ENCODE data around the gene EFHD2. TPM values are rescaled to one million over a fixed set of nuclear protein-coding genes. Genes with fewer than 3 reads are reported as not detected.

Gene EFHD2
- total RNA-seq, 2 donors from 2014 or later, result 36.7 to 47.6 TPM

DNA sequence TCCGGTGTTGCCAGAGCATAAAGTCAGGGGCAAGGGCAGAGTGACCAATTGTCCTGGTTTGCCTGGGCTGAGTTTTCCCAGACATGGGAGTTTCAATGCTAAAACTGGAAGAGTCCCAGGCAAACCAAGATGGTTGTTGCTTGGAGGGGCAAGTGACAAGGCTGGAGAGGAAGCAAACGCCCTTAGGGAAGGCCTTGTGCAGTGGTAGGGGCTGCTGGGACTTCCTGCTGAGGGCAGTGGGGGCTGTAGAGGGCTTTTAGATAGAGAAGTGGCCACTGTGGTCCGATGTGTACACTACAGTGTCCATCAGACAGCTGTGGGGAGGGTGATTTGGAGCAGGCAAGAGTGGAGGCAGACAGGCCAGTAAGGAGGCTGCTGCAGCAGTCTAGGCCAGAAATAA, 39.9 kb downstream of the EFHD2 start:
- Mint-ChIP-seq H3K4me3 (no peak overlapping the region), H3K4me1 (no peaks in the 10 kb centered on the region), H3K9me3 (peaks cover 5% of the 10 kb centered on the region), H3K27me3 (ENCODE audit: insufficient read depth) (no peaks in the 10 kb centered on the region), H3K36me3 (ENCODE audit: low read depth) (no peaks in the 10 kb centered on the region), H3K27ac (no peak overlapping the region)
- Histone ChIP-seq H3K4me3 (ENCODE audit: low read length) (no peak overlapping the region), H3K9me3 (ENCODE audit: control insufficient read depth, low read length) (no peaks in the 10 kb centered on the region), H3K36me3 (ENCODE audit: control insufficient read depth, insufficient read depth, low read length) (no peaks in the 10 kb centered on the region), H3K9ac (ENCODE audit: extremely low read depth, low read length, poor library complexity, severe bottlenecking) (no peak overlapping the region), H3K27me3 (ENCODE audit: control insufficient read depth, insufficient read depth, low read length, poor library complexity, severe bottlenecking) (no peaks in the 10 kb centered on the region), H3K27ac (ENCODE audit: low read depth, low read length) (no peak overlapping the region), H3K4me1 (ENCODE audit: control insufficient read depth, insufficient read depth, low read length) (no peaks in the 10 kb centered on the region)
- 90% methylated on average over 3 of the region's 3 CpGs for WGBS, 2 experiments (ENCODE audit: insufficient coverage in 1 of 2, insufficient read length in 1 of 2)
- no peak for DNase-seq
- TF ChIP-seq, protein P1, sequence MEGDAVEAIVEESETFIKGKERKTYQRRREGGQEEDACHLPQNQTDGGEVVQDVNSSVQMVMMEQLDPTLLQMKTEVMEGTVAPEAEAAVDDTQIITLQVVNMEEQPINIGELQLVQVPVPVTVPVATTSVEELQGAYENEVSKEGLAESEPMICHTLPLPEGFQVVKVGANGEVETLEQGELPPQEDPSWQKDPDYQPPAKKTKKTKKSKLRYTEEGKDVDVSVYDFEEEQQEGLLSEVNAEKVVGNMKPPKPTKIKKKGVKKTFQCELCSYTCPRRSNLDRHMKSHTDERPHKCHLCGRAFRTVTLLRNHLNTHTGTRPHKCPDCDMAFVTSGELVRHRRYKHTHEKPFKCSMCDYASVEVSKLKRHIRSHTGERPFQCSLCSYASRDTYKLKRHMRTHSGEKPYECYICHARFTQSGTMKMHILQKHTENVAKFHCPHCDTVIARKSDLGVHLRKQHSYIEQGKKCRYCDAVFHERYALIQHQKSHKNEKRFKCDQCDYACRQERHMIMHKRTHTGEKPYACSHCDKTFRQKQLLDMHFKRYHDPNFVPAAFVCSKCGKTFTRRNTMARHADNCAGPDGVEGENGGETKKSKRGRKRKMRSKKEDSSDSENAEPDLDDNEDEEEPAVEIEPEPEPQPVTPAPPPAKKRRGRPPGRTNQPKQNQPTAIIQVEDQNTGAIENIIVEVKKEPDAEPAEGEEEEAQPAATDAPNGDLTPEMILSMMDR (conservative IDR thresholded peaks at IDR 0.05), result no peak

DNA sequence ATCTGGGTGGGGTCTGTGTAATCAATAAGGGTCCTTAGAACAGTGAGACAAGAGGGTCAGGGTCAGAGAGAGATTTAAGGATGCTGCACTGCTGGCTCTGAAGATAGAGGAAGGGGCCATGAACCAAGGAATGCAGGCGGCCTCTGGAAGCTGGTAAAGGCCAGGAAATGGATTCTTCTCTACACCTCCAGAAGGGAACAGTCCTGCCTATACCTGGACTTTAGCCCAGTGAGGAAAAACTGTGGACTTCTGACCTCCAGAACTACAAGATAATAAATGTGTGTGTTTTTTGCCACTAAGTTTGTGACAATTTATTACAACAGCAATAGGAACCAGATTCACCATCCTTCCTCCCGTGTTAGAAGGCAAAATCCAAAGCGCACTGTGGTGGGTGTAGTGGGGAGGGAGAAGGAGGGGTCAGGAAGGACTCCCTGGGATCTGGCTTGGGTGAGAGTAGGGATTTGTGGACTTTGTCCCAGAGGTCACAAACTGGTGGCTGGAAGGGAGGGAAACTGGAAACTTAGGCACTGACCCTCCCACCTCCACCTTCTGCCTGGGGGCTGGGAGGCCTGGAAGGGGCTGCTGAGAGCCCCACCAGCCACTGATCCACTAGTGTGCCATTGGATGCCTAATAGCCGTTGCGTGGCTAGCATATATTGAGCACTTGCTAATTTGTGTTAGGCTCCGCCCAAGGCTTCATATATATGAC, 41.5 kb downstream of the EFHD2 start:
- no peak overlapping the region for H3K27ac ChIP-seq (ENCODE audit: low read depth, low read length)
- H3K27me3 ChIP-seq (ENCODE audit: control insufficient read depth, insufficient read depth, low read length, poor library complexity, severe bottlenecking), result no peaks in the 10 kb centered on the region
- H3K36me3 ChIP-seq (ENCODE audit: control insufficient read depth, insufficient read depth, low read length), result no peaks in the 10 kb centered on the region
- H3K9me3 ChIP-seq (ENCODE audit: control insufficient read depth, low read length), result no peaks in the 10 kb centered on the region
- no peak overlapping the region for H3K4me3 ChIP-seq (ENCODE audit: low read length)
- Mint-ChIP-seq H3K4me1 (peaks cover 5% of the 10 kb centered on the region), H3K27ac (no peak overlapping the region), H3K4me3 (no peak overlapping the region), H3K36me3 (ENCODE audit: low read depth) (no peaks in the 10 kb centered on the region), H3K27me3 (ENCODE audit: insufficient read depth) (no peaks in the 10 kb centered on the region), H3K9me3 (peaks cover 5% of the 10 kb centered on the region)
- no peak overlapping the region for H3K9ac ChIP-seq (ENCODE audit: extremely low read depth, low read length, poor library complexity, severe bottlenecking)
- no peaks in the 10 kb centered on the region for H3K4me1 ChIP-seq (ENCODE audit: control insufficient read depth, insufficient read depth, low read length)
- DNase-seq, result no peak
- TF ChIP-seq, protein P1 (conservative IDR thresholded peaks at IDR 0.05), result no peak
- 96 to 97% methylated on average over 3 to 6 of the region's 6 CpGs for WGBS, 2 experiments (ENCODE audit: insufficient coverage in 1 of 2, insufficient read length in 1 of 2)

DNA sequence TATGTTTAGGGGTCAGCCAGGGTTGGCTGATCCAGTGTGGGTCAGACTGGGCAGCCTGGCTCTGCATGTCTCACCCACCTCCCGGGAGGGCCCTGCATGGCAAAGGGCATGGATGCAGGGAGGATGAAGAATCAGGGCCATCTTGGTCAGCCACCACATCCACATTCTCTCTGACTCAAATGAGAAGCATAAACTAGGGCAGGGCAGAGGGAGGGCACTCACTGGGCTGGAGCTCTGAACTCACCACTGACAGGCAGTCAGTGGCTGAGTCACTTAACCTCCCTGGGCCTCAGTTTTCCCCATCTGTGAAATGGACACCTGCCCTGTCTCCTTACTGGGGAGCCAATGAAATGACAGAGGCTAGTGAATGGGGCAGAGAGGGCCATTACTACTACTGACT, 42.5 kb downstream of the EFHD2 start:
- H3K27ac ChIP-seq (ENCODE audit: low read depth, low read length), result no peak overlapping the region
- Mint-ChIP-seq H3K27me3 (ENCODE audit: insufficient read depth) (no peaks in the 10 kb centered on the region), H3K36me3 (ENCODE audit: low read depth) (no peaks in the 10 kb centered on the region), H3K9me3 (peaks cover 5% of the 10 kb centered on the region), H3K27ac (no peak overlapping the region), H3K4me3 (no peak overlapping the region), H3K4me1 (peaks cover 9% of the 10 kb centered on the region)
- H3K36me3 ChIP-seq (ENCODE audit: control insufficient read depth, insufficient read depth, low read length), result no peaks in the 10 kb centered on the region
- H3K4me3 ChIP-seq (ENCODE audit: low read length), result no peak overlapping the region
- 92% methylated on average over 1 of the region's 1 CpG; no CpG with 5 or more reads in 1 of the 2 experiments for WGBS, 2 experiments (ENCODE audit: insufficient coverage in 1 of 2, insufficient read length in 1 of 2)
- H3K9ac ChIP-seq (ENCODE audit: extremely low read depth, low read length, poor library complexity, severe bottlenecking), result no peak overlapping the region
- no peaks in the 10 kb centered on the region for H3K9me3 ChIP-seq (ENCODE audit: control insufficient read depth, low read length)
- no peak for DNase-seq
- TF ChIP-seq, protein P1 (conservative IDR thresholded peaks at IDR 0.05), result no peak
- H3K27me3 ChIP-seq (ENCODE audit: control insufficient read depth, insufficient read depth, low read length, poor library complexity, severe bottlenecking), result no peaks in the 10 kb centered on the region
- H3K4me1 ChIP-seq (ENCODE audit: control insufficient read depth, insufficient read depth, low read length), result no peaks in the 10 kb centered on the region
